GM23248 (cell line): ENCODE measurements around the gene POM121L12.

Experiments used
- EZH2 ChIP-seq: fragments of 200-600 bp; sonication (generic); IDR thresholded peaks from 2 replicates; pipeline ENCODE4 v1.6.1; 2018; ENCODE audit warnings: antibody characterized with exemption, mild to moderate bottlenecking; ENCODE audit not compliant: insufficient read depth, poor library complexity, severe bottlenecking
- EZH2phosphoT487 ChIP-seq: fragments of 200-600 bp; sonication (generic); IDR thresholded peaks from 2 replicates; pipeline ENCODE4 v1.6.1; 2018; ENCODE audit warnings: antibody characterized with exemption, moderate library complexity, mild to moderate bottlenecking, low read depth; ENCODE audit not compliant: insufficient read depth

DNA sequence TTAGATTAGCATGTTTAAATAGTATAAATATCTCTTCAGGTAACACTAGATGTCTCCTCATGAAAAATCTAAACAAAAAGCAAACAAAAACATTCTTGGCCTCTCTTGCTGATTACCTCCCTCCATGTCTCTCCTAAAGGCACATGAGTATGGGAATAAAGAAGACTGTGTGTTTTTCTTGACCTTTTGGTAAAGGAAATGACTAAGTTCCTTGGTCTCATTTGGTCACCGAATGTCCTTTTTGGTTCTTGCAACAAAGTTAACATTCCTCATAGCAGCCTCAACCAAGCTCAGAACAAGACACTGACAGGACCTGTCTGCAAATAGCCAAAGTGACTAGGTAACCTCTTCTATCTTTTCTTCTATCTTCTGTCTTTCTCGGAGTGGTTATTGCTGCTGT is 35.5 kb downstream of the POM121L12 start:
- TF ChIP-seq EZH2phosphoT487 (no peak), EZH2 (no peak)
